GM21526 (cell line): Measurements from ENCODE around the gene PIP4K2A.
"Not testable (repeated sequence)": the region's sequence is repeated elsewhere in the genome, so short reads cannot be mapped to it uniquely, and the experiment has no call there.

ENCODE experiments used
- ATAC-seq: cut with Tn5 transposase; IDR thresholded peaks from one replicate; pipeline ENCODE4 v1.9.1; 2021; ENCODE audit warnings: moderate library complexity; ENCODE audit not compliant: unreplicated experiment, low FRiP score

PIP4K2A gene

DNA sequence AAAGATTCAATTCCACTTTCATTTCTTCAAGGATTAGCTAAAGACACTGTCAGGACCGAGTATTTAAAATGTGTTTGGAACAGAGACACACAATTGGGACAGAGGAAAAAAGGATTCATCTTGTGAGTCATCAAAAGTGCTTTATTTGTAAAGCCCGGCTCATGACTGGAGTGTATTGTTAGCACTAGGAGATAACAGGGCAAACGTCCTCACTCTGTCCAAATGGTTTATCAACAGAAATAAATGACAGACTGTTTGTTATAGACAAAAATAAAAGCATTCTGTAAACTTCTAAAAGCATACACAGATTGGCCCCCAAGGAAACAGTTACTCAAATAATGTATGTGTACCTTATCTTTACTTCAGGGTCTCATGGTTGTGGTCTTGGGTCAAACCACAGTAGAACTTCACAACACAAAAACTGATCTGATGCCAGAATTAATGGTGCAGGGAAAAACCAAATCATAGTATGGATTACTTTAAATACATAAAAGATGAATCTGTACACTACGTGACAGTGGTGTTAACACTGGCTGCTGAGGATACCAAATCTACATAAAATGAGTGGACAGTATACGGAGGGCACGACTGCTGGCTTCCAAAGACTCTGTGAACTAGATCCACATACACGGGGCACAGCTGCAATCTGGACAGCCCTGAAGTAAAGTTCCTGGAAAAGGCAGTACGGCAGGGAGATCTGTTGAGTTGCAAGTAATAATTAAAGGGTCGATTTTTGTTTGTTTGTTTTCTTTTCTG lies 179.4 kb downstream of the PIP4K2A start:
- no peak for ATAC-seq

DNA sequence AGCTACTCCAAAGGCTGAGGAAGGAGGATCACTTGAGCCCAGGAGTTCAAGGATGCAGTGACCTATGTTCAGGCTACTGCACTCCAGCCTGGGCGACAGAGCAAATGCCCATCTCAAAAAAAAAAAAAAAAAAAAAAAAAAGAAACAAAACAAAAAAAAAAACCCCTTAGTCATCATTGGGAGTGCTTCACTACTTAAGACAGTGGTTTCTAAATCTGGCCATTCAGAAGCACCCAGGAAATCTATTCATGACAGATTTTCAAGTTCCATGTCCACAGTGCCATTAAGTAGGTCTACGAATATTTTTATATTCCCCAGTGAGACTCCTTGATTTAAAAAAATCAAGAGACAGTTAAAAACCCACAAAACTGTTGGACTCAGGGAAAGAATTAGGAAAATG lies 182.9 kb downstream of the PIP4K2A start:
- ATAC-seq = no peak

DNA sequence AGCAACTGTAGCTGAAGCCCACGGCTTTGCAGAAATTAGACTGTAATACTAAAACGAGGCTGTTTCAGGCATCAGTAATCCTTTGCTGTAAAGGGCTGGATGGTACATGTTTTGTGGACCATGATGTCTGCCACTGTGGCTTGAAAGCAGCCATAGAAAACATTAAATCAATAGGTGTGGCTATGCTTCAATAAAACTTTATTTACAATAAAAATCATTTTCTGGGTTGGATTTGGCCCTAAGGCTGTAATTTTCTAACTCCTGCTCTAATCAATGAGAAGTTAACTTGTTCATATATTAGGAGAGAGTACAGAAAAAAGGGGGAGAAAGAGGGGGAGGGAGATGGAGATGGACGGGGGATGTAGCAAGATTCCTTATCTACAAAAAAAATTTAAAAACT lies 183.4 kb downstream of the PIP4K2A start:
- no peak for ATAC-seq

DNA sequence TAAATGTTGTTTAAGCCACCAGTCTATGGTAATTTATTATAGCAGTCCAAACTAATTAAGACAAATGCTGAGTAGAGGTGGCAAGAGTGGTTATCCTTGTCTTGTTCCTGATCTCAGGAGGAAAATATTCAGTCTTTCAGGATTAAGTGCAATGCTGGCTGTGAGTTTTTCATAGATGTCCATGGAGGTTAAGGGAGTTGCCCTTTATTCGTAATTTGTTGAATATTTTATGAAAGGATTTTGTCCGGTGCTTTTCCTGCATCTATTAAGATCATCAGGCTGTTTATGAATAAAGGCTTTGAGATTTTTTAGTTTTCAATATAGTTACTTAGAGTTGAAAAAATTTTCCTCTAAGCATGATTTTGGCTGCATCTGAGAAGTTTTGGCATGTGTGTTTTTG lies 186.9 kb downstream of the PIP4K2A start:
- no peak for ATAC-seq

DNA sequence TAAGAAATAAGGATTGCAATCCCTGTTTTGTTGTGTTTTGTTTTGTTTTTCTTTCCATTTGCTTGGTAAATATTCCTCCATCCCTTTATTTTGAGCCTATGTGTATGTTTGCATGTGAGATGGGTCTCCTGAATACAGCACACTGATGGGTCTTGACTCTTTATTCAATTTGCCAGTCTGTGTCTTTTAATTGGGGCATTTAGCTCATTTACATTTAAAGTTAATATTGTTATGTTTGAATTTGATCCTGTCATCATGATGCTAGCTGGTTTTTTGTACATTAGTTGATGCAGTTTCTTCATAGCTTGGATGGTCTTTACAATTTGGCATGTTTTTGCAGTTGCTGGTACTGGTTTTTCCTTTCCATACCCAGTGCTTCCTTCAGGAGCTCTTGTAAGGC lies 190.0 kb downstream of the PIP4K2A start:
- not testable (repeated sequence) for ATAC-seq

DNA sequence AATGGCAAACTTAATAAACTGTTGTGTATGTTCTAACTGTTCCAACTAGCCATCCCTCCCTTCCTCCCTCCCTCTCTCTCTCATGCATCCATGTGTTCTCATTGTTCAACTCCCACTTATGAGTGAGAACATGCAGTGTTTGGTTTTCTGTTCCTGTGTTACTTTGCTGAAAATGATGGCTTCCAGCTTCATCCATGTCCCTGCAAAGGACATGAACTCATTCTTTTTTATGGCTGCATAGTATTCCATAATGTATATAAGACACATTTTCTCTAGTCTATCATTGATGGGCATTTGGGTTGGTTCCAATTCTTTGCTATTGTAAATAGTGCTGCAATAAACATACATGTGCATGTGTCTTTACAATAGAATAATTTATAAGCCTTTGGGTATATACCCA lies 193.7 kb downstream of the PIP4K2A start:
- not testable (repeated sequence) for ATAC-seq

DNA sequence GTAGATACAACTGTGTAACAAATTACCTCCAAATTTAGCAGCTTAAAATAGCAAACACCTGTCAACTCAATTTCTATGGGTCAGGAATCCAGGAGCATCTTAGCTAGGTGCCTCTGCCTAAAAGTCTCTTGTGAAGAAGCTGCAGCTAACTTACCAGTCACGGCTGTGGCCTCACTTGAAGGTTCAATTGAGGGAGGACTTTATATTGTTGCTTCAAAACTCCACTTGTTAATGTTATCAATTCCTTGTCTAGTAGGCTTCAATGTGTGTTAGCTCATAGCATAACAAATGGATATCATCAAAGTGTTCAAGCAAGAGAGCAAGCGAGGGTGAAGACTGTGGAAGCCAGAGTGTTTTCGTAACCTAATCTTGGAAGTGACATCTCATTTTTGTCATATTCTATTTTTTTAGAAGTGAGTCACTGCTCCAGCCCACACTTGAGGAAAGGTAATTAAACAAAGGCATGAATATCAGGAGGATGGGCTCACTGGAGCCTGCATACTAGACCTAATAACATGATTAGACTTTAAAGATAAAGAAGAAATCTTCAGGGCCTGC lies 196.1 kb downstream of the PIP4K2A start:
- ATAC-seq = no peak

DNA sequence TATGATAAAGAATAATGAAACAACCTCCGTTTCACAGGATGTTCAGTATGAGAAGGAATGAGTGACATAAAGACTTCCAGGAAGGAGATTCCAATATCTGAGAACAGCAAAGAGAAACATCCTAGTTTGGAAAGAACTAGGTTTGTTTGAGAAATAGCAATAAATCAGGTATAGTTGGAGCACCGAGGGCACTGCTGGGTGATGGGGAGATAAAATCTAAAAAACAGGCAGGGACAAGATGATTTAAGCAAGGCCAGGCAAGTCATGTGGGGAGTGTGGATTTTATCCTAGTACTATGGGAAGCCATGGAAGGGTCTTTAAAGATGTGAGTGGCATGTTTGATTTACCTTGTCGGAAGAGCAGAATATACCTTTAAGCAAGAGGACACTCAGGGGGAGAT lies 199.4 kb downstream of the PIP4K2A start:
- no peak for ATAC-seq

DNA sequence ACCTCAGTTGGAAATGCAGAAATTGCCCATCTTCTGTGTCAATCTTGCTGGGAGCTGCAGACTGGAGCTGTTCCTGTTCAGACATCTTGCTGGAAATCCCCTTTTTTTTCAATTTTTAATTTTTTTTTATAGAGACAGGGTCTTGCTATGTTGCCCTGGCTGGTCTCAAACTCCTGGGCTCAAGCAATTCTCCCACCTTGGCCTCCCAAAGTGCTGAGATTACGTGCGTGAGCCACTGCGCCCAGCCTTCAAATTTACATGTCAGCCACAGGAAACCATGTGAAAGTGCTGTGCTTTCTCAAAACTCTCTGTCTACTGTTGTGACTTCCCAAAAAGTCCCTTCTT lies 200.0 kb downstream of the PIP4K2A start:
- not testable (repeated sequence) for ATAC-seq

DNA sequence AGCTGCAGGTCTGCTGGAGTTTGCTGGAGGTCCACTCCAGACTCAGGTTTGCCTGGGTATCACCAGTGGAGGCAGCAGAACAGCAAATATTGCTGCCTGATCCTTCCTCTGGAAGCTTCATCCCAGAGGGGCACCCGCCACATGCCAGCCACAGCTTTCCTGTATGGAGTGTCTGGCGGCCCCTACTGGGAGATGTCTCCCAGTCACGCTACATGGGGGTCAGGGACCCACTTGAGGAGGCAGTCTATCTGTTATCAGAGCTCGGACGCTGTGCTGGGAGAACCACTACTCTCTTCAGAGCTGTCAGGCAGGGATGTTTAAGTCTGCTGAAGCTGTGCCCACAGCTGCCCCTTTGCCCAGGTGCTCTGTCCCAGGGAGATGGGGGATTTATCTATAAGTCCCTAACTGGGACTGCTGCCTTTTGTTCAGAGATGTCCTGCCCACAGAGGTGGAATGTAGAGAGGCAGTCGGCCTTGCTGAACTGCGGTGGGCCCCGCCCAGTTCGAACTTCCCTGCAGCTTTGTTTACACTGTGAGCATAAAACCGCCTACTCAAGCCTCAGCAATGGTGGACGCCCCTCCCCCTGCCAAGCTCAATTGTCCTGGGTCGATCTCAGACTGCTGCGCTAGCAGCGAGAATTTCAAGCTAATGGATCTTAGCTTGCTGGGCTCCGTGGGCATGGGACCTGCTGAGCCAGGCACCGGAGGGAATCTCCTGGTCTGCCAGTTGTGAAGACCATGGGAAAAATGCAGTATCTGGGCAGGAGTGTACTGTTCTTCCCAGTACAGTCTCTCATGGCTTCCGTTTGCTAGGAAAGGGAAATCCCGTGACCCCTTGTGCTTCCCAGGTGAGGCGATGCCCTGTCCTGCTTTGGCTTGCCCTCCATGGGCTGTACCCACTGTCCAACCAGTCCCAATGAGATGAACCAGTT lies 200.6 kb downstream of the PIP4K2A start:
- not testable (repeated sequence) for ATAC-seq

DNA sequence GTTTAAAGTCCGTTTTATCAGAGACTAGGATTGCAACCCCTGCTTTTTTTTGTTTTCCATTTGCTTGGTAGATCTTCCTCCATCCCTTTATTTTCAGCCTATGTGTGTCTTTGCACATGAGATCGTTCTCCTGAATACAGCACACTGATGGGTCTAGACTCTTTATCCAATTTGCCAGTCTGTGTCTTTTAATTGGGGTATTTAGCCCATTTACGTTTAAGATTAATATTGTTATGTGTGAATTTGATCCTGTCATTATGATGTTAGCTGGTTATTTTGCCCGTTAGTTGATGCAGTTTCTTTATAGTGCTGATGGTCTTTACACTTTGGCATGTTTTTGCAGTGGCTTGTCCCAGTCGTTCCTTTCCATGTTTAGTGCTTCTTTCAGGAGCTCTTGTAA lies 202.4 kb downstream of the PIP4K2A start:
- not testable (repeated sequence) for ATAC-seq

DNA sequence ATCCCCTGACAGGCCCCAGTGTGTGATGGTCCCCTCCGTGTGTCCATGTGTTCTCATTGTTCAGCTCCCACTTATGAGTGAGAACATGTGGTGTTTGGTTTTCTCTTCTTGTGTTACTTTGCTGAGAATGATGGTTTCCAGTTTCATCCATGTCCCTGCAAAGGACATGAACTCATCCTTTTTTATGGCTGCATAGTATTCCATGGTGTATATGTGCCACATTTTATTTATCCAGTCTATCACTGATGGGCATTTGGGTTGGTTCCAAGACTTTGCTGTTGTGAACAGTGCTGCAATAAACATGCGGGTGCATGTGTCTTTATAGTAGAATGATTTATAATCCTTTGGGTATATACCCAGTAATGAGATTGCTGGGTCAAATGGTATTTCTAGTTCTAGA lies 206.2 kb downstream of the PIP4K2A start:
- not testable (repeated sequence) for ATAC-seq

DNA sequence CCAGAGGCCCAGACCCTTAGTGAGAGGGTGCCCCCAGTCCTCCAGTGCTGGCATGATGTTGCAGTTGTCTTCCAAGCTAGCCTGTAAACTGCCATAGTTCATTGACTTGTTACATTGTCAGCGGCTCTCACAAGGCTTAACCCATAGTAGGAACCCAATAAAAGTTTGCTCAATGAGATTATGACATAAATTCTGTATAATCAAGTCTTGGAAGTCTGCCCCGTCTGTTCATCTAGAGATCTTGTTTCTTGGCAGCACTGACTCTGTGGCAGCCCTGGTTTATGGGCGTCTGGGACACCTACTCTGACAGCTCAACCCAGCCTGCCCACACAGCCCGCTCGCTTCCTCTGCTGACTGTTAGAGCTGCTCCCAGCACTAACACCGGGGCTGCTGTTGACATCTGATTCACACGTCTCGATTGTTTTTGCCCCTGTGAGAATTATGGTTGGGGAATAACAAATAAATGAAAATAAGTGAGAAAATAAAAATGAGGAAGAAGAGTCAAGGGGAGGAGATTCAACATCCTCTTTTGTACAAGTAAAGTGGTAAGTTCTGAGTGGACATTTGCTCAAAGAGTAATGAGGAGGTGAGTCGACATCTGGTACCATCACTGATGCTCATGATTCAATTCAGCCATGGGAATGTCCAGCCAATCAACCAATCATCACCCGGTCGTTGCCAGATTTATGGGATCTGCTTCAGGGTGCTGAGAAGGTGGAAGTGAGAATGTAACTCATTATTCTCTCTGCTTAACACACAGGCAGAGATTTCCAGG lies 208.3 kb downstream of the PIP4K2A start:
- no peak for ATAC-seq

DNA sequence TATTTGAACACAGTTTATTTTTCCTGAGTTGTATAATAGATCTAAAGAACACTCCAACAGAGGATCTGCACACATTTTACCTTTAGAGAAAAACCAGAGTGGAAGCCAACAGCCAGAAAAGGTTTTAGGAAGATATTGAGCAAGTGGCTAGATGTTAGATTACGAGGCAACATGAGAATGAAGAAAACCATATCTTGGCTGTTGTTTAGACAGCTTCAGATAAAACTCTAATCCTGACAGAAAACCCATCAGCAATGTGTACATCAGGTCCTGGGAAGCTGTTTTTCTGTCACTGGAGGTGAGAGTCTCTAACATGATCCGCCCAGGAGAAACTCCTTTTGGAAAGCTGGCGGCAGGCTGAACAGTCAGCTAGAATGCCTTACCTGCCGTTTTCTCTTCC lies 209.6 kb downstream of the PIP4K2A start:
- ATAC-seq = no peak

DNA sequence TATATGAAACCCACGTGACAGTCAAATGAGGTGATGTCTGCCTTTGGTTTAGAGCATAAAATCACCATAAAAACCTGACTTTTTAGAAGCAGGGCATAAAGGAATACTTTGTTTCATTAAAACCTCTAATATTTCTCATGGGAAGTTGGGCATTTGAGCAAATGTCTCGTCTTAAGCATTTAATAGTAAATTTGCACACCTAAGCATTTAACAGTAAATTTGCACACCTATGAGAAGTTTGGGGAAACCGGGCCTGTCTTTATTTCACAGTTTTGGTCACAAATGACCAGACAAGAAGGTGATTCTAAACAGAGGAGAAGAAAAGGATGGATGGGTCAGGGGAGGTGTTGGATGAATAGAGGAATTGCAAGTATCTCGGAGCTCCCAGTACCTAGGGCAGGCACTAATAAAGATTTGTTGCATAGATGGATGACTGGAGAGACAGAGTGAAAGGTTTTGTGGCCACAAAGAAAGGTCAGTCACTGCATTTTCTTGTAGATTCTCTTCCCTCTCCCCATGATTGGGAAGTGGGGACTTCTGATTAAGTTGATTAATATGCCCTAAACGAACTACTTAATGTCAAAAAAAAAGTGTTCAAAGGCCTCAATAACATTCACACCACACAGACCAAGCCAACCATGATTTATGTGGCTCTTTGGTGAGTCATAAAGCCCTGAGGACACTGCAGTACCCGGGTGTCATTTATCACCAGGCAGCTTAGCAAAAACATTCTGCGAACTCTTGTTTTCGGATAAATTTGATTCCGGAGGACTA lies 210.9 kb downstream of the PIP4K2A start:
- no peak for ATAC-seq

DNA sequence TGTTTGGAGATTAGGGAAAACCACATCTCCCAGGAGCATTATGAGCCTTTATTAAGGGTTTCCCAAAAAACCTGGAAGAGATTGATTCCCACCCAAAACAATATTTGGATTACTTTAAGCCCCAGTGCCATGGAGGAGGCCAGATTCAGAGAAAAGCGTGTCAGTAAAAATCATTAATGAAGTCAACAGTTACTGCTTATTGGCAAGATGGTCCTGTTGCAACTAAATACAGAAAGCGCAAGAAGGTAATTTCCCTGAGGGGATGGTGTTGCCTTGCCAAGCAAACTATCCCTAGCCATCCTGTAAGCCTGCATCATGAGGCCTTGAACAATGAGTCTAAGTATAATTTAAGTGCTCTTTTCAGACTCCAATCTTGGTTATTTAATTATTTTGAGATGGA lies 212.5 kb downstream of the PIP4K2A start:
- ATAC-seq = no peak

DNA sequence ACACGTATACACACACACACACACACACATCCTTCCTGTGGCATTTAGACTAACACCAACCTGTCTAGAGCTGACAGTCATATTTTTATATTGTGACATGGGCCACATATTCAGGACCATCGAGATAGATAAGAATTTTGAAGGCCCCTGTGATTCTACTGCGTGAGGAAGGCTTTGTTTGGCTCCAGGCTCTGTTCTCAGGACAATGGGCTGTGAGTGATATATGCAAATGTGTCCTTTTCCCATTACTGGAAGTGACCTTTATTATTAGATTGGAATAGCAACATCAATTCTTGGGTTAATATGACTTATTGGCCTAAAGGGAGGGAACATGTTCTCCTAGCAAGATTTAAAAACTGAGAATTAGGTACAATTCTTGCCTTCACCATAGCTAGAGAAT lies 213.0 kb downstream of the PIP4K2A start:
- ATAC-seq = no peak

DNA sequence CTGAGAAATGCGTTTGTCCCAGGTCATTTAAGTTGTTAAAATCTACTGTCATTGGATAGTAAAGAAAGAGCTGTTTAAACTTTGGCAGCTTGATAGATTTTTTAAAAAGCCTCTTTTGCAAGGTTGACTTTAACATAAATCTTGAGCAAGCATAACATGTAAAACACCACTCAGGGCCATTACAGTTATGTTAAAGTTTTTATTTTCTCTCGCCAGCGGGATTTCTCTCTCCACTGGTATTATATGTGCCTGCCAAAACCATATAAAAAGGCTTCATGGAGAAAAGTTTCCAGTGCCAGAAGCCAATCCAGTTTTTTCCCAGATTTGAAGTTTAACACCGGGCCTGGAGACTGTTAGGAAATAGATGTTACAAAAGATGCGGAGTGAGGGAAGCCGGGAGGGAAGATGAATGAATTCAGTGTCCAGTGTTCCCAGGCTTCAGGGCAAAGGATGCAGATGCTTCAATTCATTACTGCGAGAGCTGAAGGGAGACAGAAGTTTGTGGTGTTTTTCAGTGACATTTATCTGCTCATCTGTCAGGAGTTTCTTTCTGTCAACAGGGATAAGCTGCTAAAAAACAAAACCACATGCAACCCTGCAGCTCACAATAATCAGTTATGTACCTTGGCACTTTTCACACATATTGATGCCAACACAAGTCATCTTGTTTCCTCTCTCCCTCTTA lies 213.6 kb downstream of the PIP4K2A start:
- ATAC-seq = no peak

DNA sequence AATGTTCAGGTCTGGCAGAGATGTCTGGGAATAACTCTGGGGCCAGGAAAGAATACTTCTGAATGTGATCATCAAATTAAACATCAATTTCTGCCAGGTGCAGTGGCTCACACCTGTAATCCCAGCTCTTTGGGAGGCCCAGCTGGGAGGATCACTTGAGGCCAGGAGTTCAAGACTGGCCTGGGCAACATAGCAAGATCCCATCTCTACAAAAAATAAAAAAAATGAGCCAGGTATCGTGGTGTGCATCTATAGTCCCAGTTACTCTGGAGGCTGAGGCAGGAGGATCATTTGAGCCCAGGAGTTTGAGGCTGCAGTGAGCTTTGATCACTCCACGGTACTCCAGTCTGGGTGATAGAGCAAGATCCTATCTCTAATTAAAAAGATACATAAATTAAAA lies 214.4 kb downstream of the PIP4K2A start:
- ATAC-seq = not testable (repeated sequence)
